Neutrophil (primary cell): Measurements from ENCODE around the gene VAV3.

ENCODE experiments used
- H3K27ac ChIP-seq: fragments of 200-600 bp; sonication (generic); 2 replicates; pipeline ENCODE4 v1.5.1; 2016; ENCODE audit warnings: mild to moderate bottlenecking, moderate library complexity
- H3K27me3 ChIP-seq: fragments of 200-600 bp; sonication (generic); 2 replicates; pipeline ENCODE4 v1.6.0; 2016; ENCODE audit warnings: mild to moderate bottlenecking
- H3K36me3 ChIP-seq: fragments of 200-600 bp; sonication (generic); 2 replicates; pipeline ENCODE4 v1.5.1; 2017
- H3K4me1 ChIP-seq, 2 experiments: fragments of 200-600 bp in 1 of 2; sonication (generic) in 1 of 2; 1 replicate in 1 of 2; 2 replicates in 1 of 2; pipeline versions ENCODE4 v1.5.1 to v1.6.1; 2013 to 2016; ENCODE audit warnings: low read depth in 1 of 2, low read length in 1 of 2, mild to moderate bottlenecking in 1 of 2, moderate library complexity in 1 of 2; ENCODE audit not compliant: control insufficient read depth in 1 of 2, insufficient read depth in 1 of 2
- H3K4me3 ChIP-seq, 2 experiments: fragments of 200-600 bp in 1 of 2; sonication (generic) in 1 of 2; 1 replicate in 1 of 2; 2 replicates in 1 of 2; pipeline ENCODE4 v1.5.1; 2013 to 2016; ENCODE audit warnings: low read depth in 1 of 2, low read length in 1 of 2, mild to moderate bottlenecking in 1 of 2, moderate library complexity in 1 of 2
- H3K9me3 ChIP-seq: fragments of 200-600 bp; sonication (generic); 2 replicates; pipeline ENCODE4 v1.5.1; 2016
- TF ChIP-seq, protein P1 (sequence below): fragments of 200-600 bp; sonication (generic); IDR thresholded peaks from 2 replicates; pipeline ENCODE4 v1.5.1; 2016; ENCODE audit warnings: antibody characterized with exemption

Gene VAV3

DNA sequence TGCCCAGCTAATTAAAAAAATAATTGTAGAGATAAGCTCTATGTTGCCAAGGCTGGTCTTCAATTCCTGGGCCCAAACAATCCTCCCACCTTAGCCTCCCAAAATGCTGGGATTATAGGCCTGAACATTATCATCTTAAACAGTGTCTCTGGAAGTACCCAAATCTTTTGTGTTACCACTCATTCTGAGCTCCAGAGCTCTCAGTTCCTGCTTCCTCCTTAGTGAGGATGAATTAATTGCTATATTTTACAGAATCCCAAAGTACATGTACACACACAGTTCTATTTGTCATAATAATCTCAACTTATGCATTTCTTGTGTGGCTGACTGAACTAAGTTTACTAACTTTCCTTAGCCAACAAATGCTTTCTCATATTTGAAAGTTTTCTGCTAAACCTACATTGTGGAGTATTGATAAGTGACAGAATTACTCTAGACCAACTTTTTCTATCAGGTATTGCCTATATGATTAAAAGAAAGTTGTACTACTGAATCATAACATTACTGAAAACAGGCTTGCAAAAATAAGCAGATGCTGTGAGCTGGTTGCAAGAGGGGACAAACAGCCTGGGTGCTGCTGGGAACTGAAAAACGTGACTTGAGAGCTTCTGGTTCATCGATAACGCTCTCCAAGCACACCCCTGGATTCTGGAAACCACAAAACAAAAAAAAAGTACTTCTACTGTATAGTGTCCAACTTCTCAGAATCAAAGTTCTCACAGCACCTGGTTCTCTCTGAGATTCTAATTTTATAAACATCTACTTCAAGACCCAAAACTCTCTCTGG, 15.3 kb downstream of the VAV3 start:
- H3K4me1 ChIP-seq: peaks cover 46 to 52% of the 10 kb centered on the region in 2 experiments
- H3K27me3 ChIP-seq: no peaks in the 10 kb centered on the region
- H3K36me3 ChIP-seq: no peaks in the 10 kb centered on the region
- no peaks in the 10 kb centered on the region for H3K9me3 ChIP-seq
- H3K27ac ChIP-seq: peak overlapping the region; percentile 41
- TF ChIP-seq, protein P1, sequence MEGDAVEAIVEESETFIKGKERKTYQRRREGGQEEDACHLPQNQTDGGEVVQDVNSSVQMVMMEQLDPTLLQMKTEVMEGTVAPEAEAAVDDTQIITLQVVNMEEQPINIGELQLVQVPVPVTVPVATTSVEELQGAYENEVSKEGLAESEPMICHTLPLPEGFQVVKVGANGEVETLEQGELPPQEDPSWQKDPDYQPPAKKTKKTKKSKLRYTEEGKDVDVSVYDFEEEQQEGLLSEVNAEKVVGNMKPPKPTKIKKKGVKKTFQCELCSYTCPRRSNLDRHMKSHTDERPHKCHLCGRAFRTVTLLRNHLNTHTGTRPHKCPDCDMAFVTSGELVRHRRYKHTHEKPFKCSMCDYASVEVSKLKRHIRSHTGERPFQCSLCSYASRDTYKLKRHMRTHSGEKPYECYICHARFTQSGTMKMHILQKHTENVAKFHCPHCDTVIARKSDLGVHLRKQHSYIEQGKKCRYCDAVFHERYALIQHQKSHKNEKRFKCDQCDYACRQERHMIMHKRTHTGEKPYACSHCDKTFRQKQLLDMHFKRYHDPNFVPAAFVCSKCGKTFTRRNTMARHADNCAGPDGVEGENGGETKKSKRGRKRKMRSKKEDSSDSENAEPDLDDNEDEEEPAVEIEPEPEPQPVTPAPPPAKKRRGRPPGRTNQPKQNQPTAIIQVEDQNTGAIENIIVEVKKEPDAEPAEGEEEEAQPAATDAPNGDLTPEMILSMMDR: no peak
- no peak overlapping the region for H3K4me3 ChIP-seq

DNA sequence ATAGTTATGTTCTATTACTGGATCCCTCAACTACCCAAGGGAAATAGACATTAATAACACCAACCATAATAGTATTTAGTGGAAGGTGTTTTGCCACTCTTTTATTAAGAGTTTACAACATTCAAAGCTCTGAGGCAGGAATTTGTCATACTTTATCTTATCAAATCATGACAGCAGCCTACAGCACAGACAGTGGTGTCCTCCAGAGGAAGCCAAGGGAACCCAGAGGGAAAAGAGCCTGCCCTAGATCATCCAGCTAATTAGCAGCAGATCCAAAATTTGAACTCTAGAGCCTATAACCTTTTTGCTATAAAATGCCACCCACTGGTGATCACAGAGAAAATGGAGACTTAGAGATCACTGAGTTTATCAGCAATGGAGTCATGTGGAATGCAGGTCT, 18.2 kb downstream of the VAV3 start:
- peaks cover 41 to 53% of the 10 kb centered on the region in 2 experiments for H3K4me1 ChIP-seq
- H3K4me3 ChIP-seq: no peak overlapping the region
- no peaks in the 10 kb centered on the region for H3K36me3 ChIP-seq
- H3K27me3 ChIP-seq: no peaks in the 10 kb centered on the region
- TF ChIP-seq, protein P1: no peak
- H3K9me3 ChIP-seq: no peaks in the 10 kb centered on the region
- H3K27ac ChIP-seq: no peak overlapping the region

DNA sequence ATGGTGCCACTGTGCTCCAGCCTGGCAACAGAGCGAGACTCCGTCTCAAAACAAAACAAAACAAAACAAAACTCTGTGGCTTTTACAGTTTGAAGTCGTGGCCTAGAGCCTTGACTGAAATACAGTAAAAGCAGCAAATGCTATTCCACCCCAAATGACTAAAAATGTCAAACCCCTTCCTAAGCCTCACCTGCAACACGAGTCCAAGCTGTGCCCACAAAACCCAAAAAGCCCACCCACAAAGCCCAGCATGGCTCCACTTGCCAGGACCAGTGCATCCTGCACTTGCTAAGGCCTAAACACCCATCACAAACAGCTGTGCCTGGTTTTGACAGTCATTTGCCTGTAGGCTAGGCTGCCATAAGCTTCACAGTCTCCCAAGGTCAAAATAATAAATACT, 21.3 kb downstream of the VAV3 start:
- TF ChIP-seq, protein P1: no peak
- H3K9me3 ChIP-seq: no peaks in the 10 kb centered on the region
- peaks cover 56 to 61% of the 10 kb centered on the region in 2 experiments for H3K4me1 ChIP-seq
- no peak overlapping the region for H3K4me3 ChIP-seq
- H3K27ac ChIP-seq: peak overlapping the region; percentile 92
- H3K36me3 ChIP-seq: no peaks in the 10 kb centered on the region
- no peaks in the 10 kb centered on the region for H3K27me3 ChIP-seq

DNA sequence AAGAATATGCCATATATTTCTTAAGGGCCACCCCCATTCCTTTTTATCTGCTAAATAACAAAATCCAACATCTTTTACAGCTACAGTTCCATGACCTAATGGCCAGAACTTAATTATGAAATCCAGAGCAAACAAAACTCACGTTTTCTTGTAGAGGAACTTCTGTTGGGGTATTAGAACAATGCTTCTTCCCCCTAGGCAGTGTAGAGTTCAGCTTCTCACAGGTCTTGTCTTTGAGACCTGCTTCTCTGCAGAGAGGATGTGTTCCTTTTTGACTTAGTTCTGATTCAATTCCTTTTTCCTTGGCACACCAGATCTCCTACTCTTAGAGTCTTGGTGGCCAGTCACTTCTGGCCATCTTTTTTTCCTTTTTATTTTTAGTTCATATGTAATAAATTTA, 22.2 kb downstream of the VAV3 start:
- TF ChIP-seq, protein P1: no peak
- Histone ChIP-seq H3K27ac (peak overlapping the region; percentile 92), H3K27me3 (no peaks in the 10 kb centered on the region), H3K4me1 (peaks cover 59 to 64% of the 10 kb centered on the region in 2 experiments), H3K9me3 (no peaks in the 10 kb centered on the region), H3K36me3 (no peaks in the 10 kb centered on the region), H3K4me3 (peak overlapping the region in 1 of 2 experiments; percentile 48)

DNA sequence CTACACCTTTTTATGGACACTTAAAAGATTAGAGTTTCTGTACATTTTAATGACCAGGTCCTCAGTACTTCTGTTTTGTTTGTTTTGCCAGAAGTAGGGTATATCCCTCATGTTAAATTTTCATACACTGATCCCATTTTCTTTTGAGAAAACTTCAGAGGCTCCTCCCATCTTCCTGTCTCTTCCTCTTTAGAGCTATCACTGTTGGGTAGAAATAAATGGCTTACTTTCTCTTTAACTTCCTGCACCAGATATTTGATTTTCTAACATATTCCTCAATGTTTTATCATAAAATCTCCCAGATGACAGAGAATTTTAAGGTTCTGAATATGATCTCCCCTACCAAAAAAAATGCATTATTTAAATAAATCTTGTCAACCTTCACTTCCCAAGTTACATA, 23.4 kb downstream of the VAV3 start:
- Histone ChIP-seq H3K27me3 (no peaks in the 10 kb centered on the region), H3K27ac (peak overlapping the region; percentile 92), H3K4me1 (peaks cover 72 to 77% of the 10 kb centered on the region in 2 experiments), H3K4me3 (peak overlapping the region; percentile 48 to 53), H3K36me3 (no peaks in the 10 kb centered on the region), H3K9me3 (no peaks in the 10 kb centered on the region)
- TF ChIP-seq, protein P1: no peak
